GM21381 (cell line): ENCODE measurements around the gene CDH16.
A peak's percentile ranks its signal among the peaks of the same experiment; 100 is the strongest.
"Not testable (repeated sequence)": the region's sequence is repeated elsewhere in the genome, so short reads cannot be mapped to it uniquely, and the experiment has no call there.

ENCODE experiments used
- ATAC-seq: cut with Tn5 transposase; IDR thresholded peaks from one replicate; pipeline ENCODE4 v1.9.1; 2021; ENCODE audit warnings: mild to moderate bottlenecking, moderate library complexity; ENCODE audit not compliant: unreplicated experiment

Gene CDH16

DNA sequence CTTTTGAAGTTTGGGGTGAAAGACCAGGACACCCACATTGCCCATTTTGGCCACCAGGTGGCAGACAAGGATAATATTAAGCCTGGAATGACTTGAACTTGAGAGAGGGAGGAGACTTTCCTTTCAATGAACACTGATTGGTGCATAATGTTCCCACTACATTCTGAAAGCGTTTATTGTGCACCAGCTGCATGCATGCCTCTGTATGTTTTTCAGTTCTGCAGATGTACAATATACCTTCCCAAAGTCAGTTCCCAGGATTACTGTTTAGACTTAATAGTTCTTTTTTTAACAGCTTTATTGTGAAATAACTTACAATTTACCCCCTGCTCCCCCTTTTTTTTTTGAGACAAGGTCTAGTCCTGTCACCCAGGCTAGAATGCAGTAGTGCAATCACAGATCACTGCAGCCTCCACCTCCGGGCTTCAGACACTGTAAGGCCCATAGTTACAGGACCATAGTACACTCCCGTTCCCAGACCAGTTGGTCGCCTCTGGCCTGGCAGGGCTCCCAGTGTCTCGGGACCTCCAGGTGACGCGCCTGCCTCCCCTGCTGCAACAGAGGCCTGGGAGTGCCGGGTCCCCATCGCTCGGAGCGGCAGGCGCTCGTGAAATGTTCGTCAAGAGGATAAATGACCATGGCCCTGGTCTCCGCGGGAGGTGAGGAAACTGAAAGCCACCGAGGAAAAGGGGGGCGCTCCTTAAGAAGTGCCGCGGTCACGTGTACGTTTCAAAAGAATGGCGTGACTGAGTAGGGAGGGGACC is 28.8 kb upstream of the CDH16 start:
- ATAC-seq, result peak; percentile 68

- no peak for ATAC-seq
Observed at GRCh38 chr16:66946974-66947301, 28.3 kb upstream of the CDH16 start.

GRCh38 chr16:66946541-66946940 is 27.9 kb upstream of the CDH16 start:
- no peak for ATAC-seq

GRCh38 chr16:66945939-66946338 is 27.3 kb upstream of the CDH16 start:
- ATAC-seq, result no peak

GRCh38 chr16:66944971-66945370 is 26.3 kb upstream of the CDH16 start:
- ATAC-seq, result not testable (repeated sequence)

DNA sequence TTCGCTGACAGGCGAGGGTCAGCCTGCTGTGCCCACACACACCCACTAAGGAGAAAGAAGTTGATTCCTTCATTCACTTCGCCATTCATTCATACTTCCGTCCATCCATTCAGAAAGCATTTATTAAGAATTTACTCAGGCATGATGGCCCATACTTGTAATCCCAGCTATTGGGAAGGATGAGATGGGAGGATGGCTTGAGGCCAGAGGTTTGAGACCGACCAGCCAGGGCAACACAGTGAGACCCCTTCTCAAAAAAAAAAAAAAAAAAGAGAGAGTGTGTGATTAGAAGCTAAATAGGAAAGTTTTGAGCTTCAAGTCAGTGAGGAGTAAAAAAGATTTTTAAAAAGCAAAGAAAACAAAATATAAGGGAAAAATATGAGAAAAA is 25.4 kb upstream of the CDH16 start:
- no peak for ATAC-seq

DNA sequence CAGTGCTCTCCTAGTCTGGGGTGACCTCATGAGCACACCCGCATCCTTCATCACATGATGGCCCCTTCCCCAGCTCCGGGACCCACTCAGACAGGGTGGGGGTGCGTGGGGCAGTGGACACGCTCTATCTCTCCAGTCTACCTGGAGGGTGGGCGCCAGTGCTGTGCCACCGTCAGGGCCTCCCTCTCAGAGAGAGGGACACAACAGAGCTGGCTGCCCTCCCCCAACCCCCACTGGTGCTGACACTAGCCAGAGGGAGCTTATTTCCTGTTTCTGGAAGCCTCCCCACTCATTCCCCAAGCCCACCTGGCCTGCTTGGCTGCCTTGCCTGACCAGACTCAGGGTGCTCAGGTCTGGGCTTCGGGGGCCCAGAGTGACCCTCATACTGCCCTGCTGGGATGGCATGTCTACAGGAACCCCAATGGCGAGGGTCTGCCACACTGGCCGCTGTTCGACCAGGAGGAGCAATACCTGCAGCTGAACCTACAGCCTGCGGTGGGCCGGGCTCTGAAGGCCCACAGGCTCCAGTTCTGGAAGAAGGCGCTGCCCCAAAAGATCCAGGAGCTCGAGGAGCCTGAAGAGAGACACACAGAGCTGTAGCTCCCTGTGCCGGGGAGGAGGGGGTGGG is 24.9 kb upstream of the CDH16 start:
- no peak for ATAC-seq

DNA sequence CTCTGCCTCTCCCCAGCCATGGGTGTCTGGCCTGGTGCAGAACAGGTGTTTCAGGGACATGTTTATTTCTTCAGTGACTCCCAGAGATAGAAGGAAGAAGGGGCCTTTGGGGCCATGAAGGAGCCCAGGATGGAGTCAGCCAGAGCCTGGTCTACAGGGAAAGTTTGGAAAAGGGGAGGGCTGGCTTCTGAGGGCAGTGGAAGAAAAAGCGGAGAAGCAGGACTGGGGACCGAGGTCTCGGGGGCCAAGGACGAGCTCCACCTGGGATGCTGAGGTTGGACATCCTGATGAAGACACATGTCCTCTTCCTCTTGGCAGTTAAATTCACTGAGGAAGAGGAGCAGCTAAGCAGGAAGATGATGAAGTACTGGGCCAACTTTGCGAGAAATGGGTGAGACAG is 24.3 kb upstream of the CDH16 start:
- ATAC-seq, result no peak

GRCh38 chr16:66940236-66940635 is 21.6 kb upstream of the CDH16 start:
- no peak for ATAC-seq

DNA sequence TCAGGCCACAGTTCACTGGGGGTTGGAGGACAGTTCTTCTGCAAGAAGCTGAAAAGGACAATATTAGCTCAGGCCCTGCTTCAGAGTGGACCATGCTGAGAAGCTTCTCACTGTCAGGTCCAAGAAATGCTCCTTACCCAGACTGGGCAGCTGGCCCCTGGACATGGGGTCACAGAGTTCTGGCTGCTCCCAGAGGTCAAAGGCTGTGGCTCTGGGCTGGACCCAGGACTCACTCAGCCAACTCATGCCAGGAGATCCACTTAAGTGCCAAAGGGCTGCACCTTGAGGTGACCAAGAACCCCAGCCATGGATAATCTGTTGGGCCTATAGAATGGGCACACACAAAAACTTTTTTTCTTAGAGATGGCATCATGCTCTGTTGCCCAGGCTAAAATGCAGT is 20.7 kb upstream of the CDH16 start:
- ATAC-seq, result no peak

DNA sequence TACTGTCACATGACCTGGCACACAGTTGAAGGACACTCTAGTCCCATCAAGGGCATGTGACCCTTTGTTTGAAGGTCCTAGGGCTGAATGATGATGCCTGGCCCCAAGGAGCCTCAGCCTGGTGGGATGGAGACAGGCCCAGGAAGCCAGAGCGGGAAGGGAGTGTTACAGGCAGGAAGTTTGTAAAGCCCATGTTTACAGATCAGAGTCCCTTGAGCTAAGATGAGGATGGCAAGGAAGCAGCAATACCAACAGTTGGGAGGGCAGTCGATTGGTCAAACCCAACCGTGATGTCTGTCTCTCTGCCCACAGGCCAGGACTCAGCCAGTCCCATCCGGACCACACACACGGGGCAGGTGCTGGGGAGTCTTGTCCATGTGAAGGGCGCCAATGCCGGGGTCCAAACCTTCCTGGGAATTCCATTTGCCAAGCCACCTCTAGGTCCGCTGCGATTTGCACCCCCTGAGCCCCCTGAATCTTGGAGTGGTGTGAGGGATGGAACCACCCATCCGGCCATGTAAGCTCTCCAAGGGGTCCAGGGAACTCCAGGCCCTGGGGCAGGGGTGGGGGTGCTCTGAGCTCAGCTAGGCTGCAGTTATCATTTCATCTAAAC is 19.1 kb upstream of the CDH16 start:
- ATAC-seq, result no peak

GRCh38 chr16:66936889-66937554 is 18.3 kb upstream of the CDH16 start:
- no peak for ATAC-seq

DNA sequence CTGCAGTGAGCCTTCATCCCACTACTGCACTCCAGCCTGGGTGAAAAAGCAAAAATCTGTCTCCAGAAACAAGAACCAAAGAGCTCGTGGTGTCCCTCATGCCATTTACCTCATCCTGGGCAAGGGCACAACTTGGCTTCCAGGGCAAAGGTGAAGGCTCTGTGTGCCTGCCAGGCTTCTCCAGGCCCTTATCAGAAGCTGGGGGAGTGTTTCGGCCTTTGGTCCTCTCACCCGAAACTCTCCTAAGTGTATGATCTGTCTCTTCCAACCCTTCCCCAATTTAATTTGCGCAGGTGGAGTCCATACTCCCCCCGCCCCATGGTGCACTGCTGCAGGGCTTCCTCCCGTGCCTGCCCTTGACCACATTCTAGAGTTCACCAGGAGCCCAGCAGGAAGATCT is 17.8 kb upstream of the CDH16 start:
- no peak for ATAC-seq

DNA sequence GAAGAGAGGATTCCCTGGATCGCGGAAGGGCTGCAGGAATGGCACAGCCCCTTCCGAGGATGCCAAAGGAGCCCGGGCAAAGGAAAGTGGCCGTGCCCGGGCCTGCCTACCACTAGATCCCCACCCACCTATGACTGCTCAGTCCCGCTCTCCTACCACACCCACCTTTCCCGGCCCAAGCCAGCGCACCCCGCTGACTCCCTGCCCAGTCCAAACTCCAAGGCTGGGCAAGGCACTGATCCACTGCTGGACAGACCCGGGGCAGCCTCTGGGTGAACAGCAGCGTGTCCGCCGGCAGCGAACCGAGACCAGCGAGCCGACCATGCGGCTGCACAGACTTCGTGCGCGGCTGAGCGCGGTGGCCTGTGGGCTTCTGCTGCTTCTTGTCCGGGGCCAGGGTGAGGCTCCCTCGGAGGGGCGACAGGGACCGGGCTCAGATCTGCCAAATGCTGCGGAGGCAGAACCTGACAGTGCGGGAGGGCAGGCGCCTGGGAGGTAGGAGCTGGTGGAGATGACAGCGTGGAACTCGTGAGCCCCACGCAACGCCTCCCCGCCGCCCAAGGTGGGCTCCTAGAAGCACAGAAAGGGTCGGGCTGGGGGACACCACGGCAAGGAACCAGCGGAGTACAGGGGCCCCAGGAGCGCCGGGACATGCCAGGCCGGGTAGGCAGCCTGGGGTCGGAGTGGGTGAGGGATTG is 16.8 kb upstream of the CDH16 start, which contains the start of gene CES2:
TSS of gene CES2 (plus strand) at position 203 of the 698 bp plus-strand sequence. CDS start at position 323, 120 bp downstream.
- ATAC-seq, result no peak

GRCh38 chr16:66934839-66935313 is 16.2 kb upstream of the CDH16 start:
- ATAC-seq, result peak; percentile 21

DNA sequence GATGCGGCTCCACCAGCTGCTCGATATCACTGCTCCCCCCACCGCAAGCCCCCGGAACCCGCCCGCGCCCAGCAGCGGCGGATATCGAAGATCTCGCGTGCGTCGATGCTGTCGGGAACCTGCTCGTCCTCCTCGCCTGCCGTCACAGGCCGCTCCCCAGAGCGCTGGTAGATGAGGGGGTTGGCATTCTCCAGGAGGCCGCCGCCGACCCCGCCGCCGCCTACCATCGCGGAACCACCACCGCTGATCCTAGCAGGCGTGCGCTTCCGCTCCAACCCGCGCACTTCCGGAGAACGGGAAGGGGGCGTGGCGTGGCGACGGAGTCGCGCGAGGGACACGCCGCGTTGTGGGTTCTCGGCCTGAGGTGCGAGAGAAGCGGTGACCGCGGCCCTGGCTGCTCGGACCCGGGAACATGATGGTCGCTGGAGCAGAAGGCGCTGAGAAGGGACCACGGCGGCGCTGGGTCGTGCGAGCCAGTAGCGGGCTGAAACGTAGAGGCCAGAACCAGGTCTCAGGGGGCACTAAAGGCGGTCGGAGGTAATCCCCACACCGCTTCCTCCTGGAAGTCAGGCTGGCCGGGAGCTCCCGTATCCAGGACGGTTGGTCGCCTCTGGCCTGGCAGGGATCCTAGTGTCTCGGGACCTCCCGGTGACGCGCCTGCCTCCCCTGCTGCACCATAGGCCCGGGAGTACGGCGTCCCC is 15.6 kb upstream of the CDH16 start, which contains the start of gene CIAO2B:
TSS of gene CIAO2B (minus strand) at position 265 of the 701 bp plus-strand sequence. CDS start at position 227, 38 bp downstream.
- ATAC-seq, result peak; percentile 78

DNA sequence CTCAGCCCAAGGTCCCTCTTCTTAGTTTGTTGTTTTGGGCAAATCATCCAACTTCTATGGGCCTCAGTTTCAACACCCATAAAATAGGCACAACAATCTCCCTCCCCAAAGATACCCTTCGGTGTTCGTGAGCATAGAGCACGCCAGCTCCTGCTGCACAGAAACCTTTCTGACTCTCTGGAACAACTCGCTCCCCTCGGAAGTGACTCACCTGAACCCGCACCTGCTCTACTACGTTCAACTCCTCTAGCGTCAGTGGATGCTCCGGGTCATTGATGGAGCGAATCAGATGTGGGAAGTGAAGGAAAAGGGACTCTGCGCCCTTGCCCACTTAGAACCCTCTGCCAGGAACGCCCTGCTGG is 15.1 kb upstream of the CDH16 start:
- ATAC-seq, result no peak

GRCh38 chr16:66932076-66932475 is 13.4 kb upstream of the CDH16 start:
- ATAC-seq, result no peak

GRCh38 chr16:66931665-66932064 is 13.0 kb upstream of the CDH16 start:
- ATAC-seq, result no peak

DNA sequence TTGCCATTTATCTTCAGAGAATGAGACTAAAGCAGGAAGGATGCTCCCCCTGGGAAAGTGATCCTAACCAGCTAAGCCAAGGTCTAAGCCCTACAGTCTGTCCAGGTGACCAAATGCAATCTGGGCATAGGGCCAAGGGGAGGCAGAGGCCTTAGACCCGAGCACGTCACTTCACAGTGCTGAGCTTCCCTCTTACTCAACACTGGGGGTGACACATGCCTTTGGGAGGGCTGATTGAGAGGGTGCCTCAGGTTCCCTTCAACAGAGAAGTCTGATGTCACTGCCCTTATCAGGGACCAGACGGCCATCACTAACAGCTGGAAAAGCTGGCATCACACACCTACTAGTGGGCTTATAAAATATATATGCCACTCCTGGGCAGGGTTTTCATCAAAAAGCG is 11.5 kb upstream of the CDH16 start:
- no peak for ATAC-seq
